HepG2 (cell line): Measurements from ENCODE around the gene ETV3L. TPM values are rescaled to one million over a fixed set of nuclear protein-coding genes. Genes with fewer than 3 reads are reported as not detected.

Source experiments
- ATAC-seq: fragments of 200-7000 bp; cut with Tn5 transposase; 3 replicates; pipeline ENCODE4 v1.9.1; 2020; ENCODE audit warnings: mild to moderate bottlenecking, moderate library complexity
- BruUV-seq: library from RNA; stranded (reverse); fragments of 400-500 nt; replicated peaks from 2 replicates; lab custom pipeline; 2021; lab: Mats Ljungman, UMichigan
- CTCF ChIA-PET: fragments of 300-600 bp; formaldehyde crosslinking; extraction: SDS; loops from one replicate; lab custom pipeline; 2021; ENCODE audit warnings: low total read pairs, inconsistent platforms, low intra/inter-chr PET ratio; lab: Yijun Ruan, JAX
- POLR2A ChIA-PET: fragments of 350-600 bp; sonication (Branson Sonifier 250); formaldehyde crosslinking; loops from one replicate; lab custom pipeline; 2020; ENCODE audit warnings: antibody characterized with exemption, inconsistent platforms; lab: Yijun Ruan, JAX
- DNase-seq: peaks from one replicate; pipeline ENCODE4 v3.0.0-alpha.2; 2015; ENCODE audit warnings: low spot score
- FAIRE-seq: peaks from 3 replicates; lab custom pipeline; 2011; peaks lifted over from hg19 to GRCh38; lab: Jason Lieb, UNC
- H2AFZ ChIP-seq: one replicate; pipeline ENCODE4 v1.6.1; 2011; ENCODE audit warnings: low read length, inconsistent platforms
- H3K27ac ChIP-seq: fragments of 300-600 bp; 3 replicates; pipeline ENCODE4 v1.8.0; 2011; ENCODE audit warnings: mixed run types, mild to moderate bottlenecking, mixed read lengths, low read length, inconsistent platforms; ENCODE audit not compliant: insufficient read depth; ENCODE audit errors: extremely low read length
- H3K27me3 ChIP-seq, 2 experiments: fragments of 200-600 bp in 1 of 2; 2 replicates in 1 of 2; 3 replicates in 1 of 2; pipeline versions ENCODE4 v1.6.0 to v1.8.0; 2011; ENCODE audit warnings: low read length in 2 of 2, mild to moderate bottlenecking in 2 of 2, moderate library complexity in 2 of 2, inconsistent platforms in 1 of 2; ENCODE audit not compliant: insufficient read depth in 2 of 2, control insufficient read depth in 1 of 2
- H3K36me3 ChIP-seq, 2 experiments: fragments of 200-600 bp in 1 of 2; replicated peaks in 1 of 2; 2 replicates in 1 of 2; 3 replicates in 1 of 2; pipeline versions ENCODE4 v1.5.1 to v1.8.0; 2011; ENCODE audit warnings: low read length in 2 of 2, inconsistent platforms in 1 of 2; ENCODE audit not compliant: insufficient read depth in 2 of 2, control insufficient read depth in 1 of 2
- H3K4me1 ChIP-seq: 2 replicates; pipeline ENCODE4 v1.5.1; 2012; ENCODE audit warnings: low read length, inconsistent platforms; ENCODE audit not compliant: insufficient read depth
- H3K4me2 ChIP-seq: 2 replicates; pipeline ENCODE4 v1.6.0; 2011; ENCODE audit warnings: low read depth, low read length, inconsistent platforms
- H3K4me3 ChIP-seq, 3 experiments: fragments of 200-600 bp in 1 of 3; sonication (generic), shearing (Covaris generic) in 1 of 3; replicated peaks in 1 of 3; 2 replicates each; pipeline ENCODE4 v1.5.1; 2011 to 2016; ENCODE audit warnings: low read length in 3 of 3, inconsistent platforms in 2 of 3, low read depth in 2 of 3, mild to moderate bottlenecking in 2 of 3, control low read depth in 1 of 3, mixed read lengths in 1 of 3; ENCODE audit not compliant: insufficient read depth in 1 of 3
- H3K79me2 ChIP-seq: one replicate; pipeline ENCODE4 v1.6.1; 2011; ENCODE audit warnings: low read length, inconsistent platforms; ENCODE audit not compliant: insufficient read depth
- H3K9ac ChIP-seq: 2 replicates; pipeline ENCODE4 v1.6.0; 2011; ENCODE audit warnings: mild to moderate bottlenecking, low read depth, low read length, inconsistent platforms; ENCODE audit not compliant: insufficient read depth
- H3K9me3 ChIP-seq: 2 replicates; pipeline ENCODE4 v1.5.1; 2012; ENCODE audit warnings: mild to moderate bottlenecking, low read length
- H4K20me1 ChIP-seq: 2 replicates; pipeline ENCODE4 v1.6.0; 2011; ENCODE audit warnings: inconsistent platforms, mild to moderate bottlenecking, low read length, moderate library complexity; ENCODE audit not compliant: insufficient read depth
- ARID2 ChIP-seq: sonication (generic); formaldehyde crosslinking; IDR thresholded peaks from 2 replicates; pipeline ENCODE4 v1.8.1; 2022; ENCODE audit warnings: mild to moderate bottlenecking, missing genetic modification reagents, borderline replicate concordance
- ATF7-NPFF ChIP-seq: sonication (generic); formaldehyde crosslinking; IDR thresholded peaks from 2 replicates; pipeline ENCODE4 v1.8.1; 2023; ENCODE audit warnings: mild to moderate bottlenecking, low read depth, missing genetic modification reagents, moderate library complexity
- CHCHD3 ChIP-seq: sonication (generic); formaldehyde crosslinking; IDR thresholded peaks from 2 replicates; pipeline ENCODE4 v1.8.0; 2022; ENCODE audit warnings: mild to moderate bottlenecking, missing genetic modification reagents, moderate library complexity
- EP300 ChIP-seq, 3 experiments: sonication (generic) in 1 of 3; formaldehyde crosslinking in 1 of 3; IDR thresholded peaks; 2 replicates each; pipeline versions ENCODE4 v1.5.1 to v1.6.1; 2011 to 2020; ENCODE audit warnings: low read depth in 2 of 3, low read length in 2 of 3, borderline replicate concordance in 1 of 3, improper control_type of control experiment in 1 of 3, mild to moderate bottlenecking in 1 of 3, missing genetic modification reagents in 1 of 3, moderate library complexity in 1 of 3
- HDAC1 ChIP-seq: sonication (generic); formaldehyde crosslinking; IDR thresholded peaks from 2 replicates; pipeline ENCODE4 v1.5.1; 2020; ENCODE audit warnings: mild to moderate bottlenecking, missing genetic modification reagents
- HDAC2 ChIP-seq: sonication (generic); formaldehyde crosslinking; IDR thresholded peaks from 2 replicates; pipeline ENCODE4 v1.4.0; 2020; ENCODE audit warnings: missing genetic modification reagents
- PPARG ChIP-seq: conservative IDR thresholded peaks from 2 replicates; pipeline ENCODE4 v1.6.1; 2016; ENCODE audit warnings: missing biosample characterization, missing genetic modification reagents
- PRMT3 ChIP-seq: sonication (generic); formaldehyde crosslinking; IDR thresholded peaks from 2 replicates; pipeline ENCODE4 v1.8.1; 2022; ENCODE audit warnings: low read depth, mild to moderate bottlenecking, moderate library complexity, missing genetic modification reagents, borderline replicate concordance
- RAD21 ChIP-seq: fragments of 450-650 bp; formaldehyde crosslinking; IDR thresholded peaks from 2 replicates; pipeline ENCODE4 v1.5.0; 2020; ENCODE audit warnings: mild to moderate bottlenecking
- RFX5 ChIP-seq: IDR thresholded peaks from 2 replicates; pipeline ENCODE4 v1.6.1; 2011; ENCODE audit warnings: low read depth, low read length, improper control_type of control experiment
- RXRB ChIP-seq: IDR thresholded peaks from 2 replicates; pipeline ENCODE4 v1.6.1; 2016; ENCODE audit warnings: borderline replicate concordance, missing genetic modification reagents, missing compliant biosample characterization
- SMC3 ChIP-seq: IDR thresholded peaks from 2 replicates; pipeline ENCODE4 v1.6.1; 2011; ENCODE audit warnings: low read length, improper control_type of control experiment
- TEAD3 ChIP-seq: optimal IDR thresholded peaks from 2 replicates; pipeline ENCODE3; 2016; ENCODE audit warnings: borderline replicate concordance
- TGIF2 ChIP-seq: IDR thresholded peaks from 2 replicates; pipeline ENCODE4 v1.6.1; 2016; ENCODE audit warnings: control low read depth, missing compliant biosample characterization
- ZNF230 ChIP-seq: sonication (generic); formaldehyde crosslinking; IDR thresholded peaks from 2 replicates; pipeline ENCODE4 v1.4.0; 2020; ENCODE audit warnings: mild to moderate bottlenecking, missing genetic modification reagents
- ZNF333 ChIP-seq: sonication (generic); formaldehyde crosslinking; IDR thresholded peaks from 2 replicates; pipeline ENCODE4 v1.4.0; 2020; ENCODE audit warnings: mild to moderate bottlenecking, missing genetic modification reagents, borderline replicate concordance
- ZNF484 ChIP-seq: sonication (generic); formaldehyde crosslinking; IDR thresholded peaks from 2 replicates; pipeline ENCODE4 v1.5.1; 2020; ENCODE audit warnings: mild to moderate bottlenecking, low read depth, missing genetic modification reagents, borderline replicate concordance
- ZNF746 ChIP-seq: sonication (generic); formaldehyde crosslinking; IDR thresholded peaks from 2 replicates; pipeline ENCODE4 v1.8.0; 2022; ENCODE audit warnings: mild to moderate bottlenecking, missing genetic modification reagents
- ZNF841 ChIP-seq: sonication (generic); formaldehyde crosslinking; IDR thresholded peaks from 2 replicates; pipeline ENCODE4 v1.8.1; 2023; ENCODE audit warnings: missing genetic modification reagents, borderline replicate concordance
- ZZZ3 ChIP-seq: sonication (generic); formaldehyde crosslinking; IDR thresholded peaks from 2 replicates; pipeline ENCODE4 v1.4.0; 2020; ENCODE audit warnings: missing genetic modification reagents, mild to moderate bottlenecking, borderline replicate concordance
- WGBS: methylation state at CpG from one replicate; pipeline ENCODE4 v1.1.6; 2017; ENCODE audit warnings: low lambda C conversion rate; 5-methylcytosine and 5-hydroxymethylcytosine counted together
- in situ Hi-C: cut with HindIII; loops from 2 replicates; pipeline ENCODE4 v1.10.0; 2017; ENCODE audit warnings: low pct_unique_long_range_greater_than_20kb; ENCODE audit not compliant: extremely low pct_ligation_motif_present
- intact Hi-C: fragments of 100-400 bp; cut with micrococcal nuclease; formaldehyde crosslinking; loops from one replicate; pipeline ENCODE4 v1.10.0; 2022; ENCODE audit not compliant: unreplicated experiment
- polyA plus RNA-seq, 8 experiments: library from polyadenylated mRNA; depleted of rRNA in 3 of 8; stranded (reverse) in 7 of 8; unstranded in 1 of 8; fragments of >200 nt; fragmentation: Illumina TruSeq in 4 of 8; extraction: Trizol in 4 of 8; gene quantifications; 2 replicates each; pipeline versions ENCODE4 v1.2.1 to v1.2.3, GENCODE V29; 2011 to 2016; ENCODE audit warnings: low read depth in 4 of 8, missing spikeins in 1 of 8, mixed read lengths in 1 of 8; ENCODE audit not compliant: insufficient read depth in 1 of 8
- total RNA-seq, 5 experiments: library from RNA; depleted of rRNA; stranded (reverse); fragments of >200 nt; fragmentation: Illumina TruSeq; extraction: Trizol; gene quantifications; 2 replicates each; pipeline ENCODE4 v1.2.3, GENCODE V29; 2016; ENCODE audit warnings: low read depth in 1 of 5
- TF ChIP-seq, protein P1 (sequence below): sonication (generic); formaldehyde crosslinking; IDR thresholded peaks from 2 replicates; pipeline ENCODE4 v1.9.0; 2021; ENCODE audit warnings: missing genetic modification reagents, borderline replicate concordance

The ETV3L gene
- total and polyA plus RNA-seq, 2 of the 13 experiments (the other 11 are each of a cell fraction or from before 2014, with no cell fraction given): not detected

DNA sequence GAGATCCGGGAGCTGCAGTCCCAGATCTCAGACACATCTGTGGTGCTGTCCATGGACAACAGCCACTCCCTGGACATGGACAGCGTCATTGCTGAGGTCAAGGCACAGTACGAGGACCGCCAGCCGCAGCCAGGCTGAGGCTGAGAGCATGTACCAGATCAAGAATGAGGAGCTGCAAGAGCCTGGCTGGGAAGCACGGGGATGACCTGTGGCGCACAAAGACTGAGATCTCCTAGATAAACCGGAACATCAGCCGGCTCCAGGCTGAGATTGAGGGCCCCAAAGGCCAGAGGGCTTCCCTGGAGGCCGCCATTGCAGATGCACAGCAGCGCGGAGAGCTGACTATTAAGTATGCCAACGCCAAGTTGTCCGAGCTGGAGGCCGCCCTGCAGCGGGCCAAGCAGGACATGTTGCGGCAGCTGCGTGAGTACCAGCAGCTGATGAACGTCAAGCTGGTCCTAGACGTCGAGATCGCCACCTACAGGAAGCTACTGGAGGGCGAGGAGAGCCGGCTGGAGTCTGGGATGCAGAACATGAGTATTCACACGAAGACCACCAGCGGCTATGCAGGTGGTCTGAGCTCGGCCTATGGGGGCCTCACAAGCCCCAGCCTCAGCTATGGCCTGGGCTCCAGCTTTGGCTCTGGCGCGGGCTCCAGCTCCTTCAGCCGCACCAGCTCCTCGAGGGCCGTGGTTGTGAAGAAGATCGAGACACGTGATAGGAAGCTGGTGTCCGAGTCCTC, 25.5 kb downstream of the ETV3L start:
- H3K27me3 ChIP-seq: peaks cover 0 to 8% of the 10 kb centered on the region in 2 experiments; a peak in 1 of 5 replicates
- ChIA-PET POLR2A (interaction anchor here (1.0 kb wide), 1 partner anchor 39 kb away, joined by 3 read pairs; no protein-coding TSS in a partner anchor), CTCF (interaction anchor here (1.3 kb wide), 1 partner anchor 182 kb away, joined by 3 read pairs; no protein-coding TSS in a partner anchor)
- no peaks in the 10 kb centered on the region for H3K9me3 ChIP-seq
- H3K36me3 ChIP-seq: no peaks in the 10 kb centered on the region
- H3K4me1 ChIP-seq: no peaks in the 10 kb centered on the region
- WGBS: 3% methylated on average over 19 of the region's 35 CpGs
- no TSS peak for BruUV-seq
- no peaks in the 10 kb centered on the region for H3K79me2 ChIP-seq
- intact Hi-C loops (loop anchor here (1.0 to 5.0 kb wide), 3 partner anchors 15 to 164 kb away; no protein-coding TSS in a partner anchor), in situ Hi-C loops (no loop called here)
- ATAC-seq: peak; percentile 89
- H2AFZ ChIP-seq: peak overlapping the region; percentile 86
- FAIRE-seq: no peak
- peak overlapping the region; percentile 26; the same call in 1 of the 2 replicates for H3K9ac ChIP-seq
- peak; percentile 73 for DNase-seq
- peak overlapping the region; percentile 90 for H3K4me2 ChIP-seq
- H4K20me1 ChIP-seq: no peaks in the 10 kb centered on the region
- H3K4me3 ChIP-seq: peak overlapping the region; percentile 49 to 71 (median 54); a peak in 5 of 6 replicates
- no peak overlapping the region for H3K27ac ChIP-seq
- TF ChIP-seq ZNF746: no peak
- TF ChIP-seq ZNF230 (CRISPR knock-in tag): 0 out of 2 replicates have a peak, but pooled peaks have one; percentile 46
- TF ChIP-seq ARID2 (CRISPR knock-in tag): no peak
- no peak for TF ChIP-seq ZZZ3 (CRISPR knock-in tag)
- no peak for TF ChIP-seq CHCHD3 (CRISPR knock-in tag)
- TF ChIP-seq ATF7-NPFF (CRISPR knock-in tag): no peak
- peak; percentile 67 for TF ChIP-seq HDAC1 (CRISPR knock-in tag)
- no peak for TF ChIP-seq EP300 (IDR thresholded peaks at IDR 0.05; ENCODE audit: low read depth in 2 of 2, low read length in 2 of 2)
- no peak for TF ChIP-seq EP300 (CRISPR knock-in tag; IDR thresholded peaks at IDR 0.05; ENCODE audit: borderline replicate concordance)
- TF ChIP-seq ZNF841 (CRISPR knock-in tag): no peak
- no peak for TF ChIP-seq ZNF484 (CRISPR knock-in tag)
- TF ChIP-seq, protein P1, sequence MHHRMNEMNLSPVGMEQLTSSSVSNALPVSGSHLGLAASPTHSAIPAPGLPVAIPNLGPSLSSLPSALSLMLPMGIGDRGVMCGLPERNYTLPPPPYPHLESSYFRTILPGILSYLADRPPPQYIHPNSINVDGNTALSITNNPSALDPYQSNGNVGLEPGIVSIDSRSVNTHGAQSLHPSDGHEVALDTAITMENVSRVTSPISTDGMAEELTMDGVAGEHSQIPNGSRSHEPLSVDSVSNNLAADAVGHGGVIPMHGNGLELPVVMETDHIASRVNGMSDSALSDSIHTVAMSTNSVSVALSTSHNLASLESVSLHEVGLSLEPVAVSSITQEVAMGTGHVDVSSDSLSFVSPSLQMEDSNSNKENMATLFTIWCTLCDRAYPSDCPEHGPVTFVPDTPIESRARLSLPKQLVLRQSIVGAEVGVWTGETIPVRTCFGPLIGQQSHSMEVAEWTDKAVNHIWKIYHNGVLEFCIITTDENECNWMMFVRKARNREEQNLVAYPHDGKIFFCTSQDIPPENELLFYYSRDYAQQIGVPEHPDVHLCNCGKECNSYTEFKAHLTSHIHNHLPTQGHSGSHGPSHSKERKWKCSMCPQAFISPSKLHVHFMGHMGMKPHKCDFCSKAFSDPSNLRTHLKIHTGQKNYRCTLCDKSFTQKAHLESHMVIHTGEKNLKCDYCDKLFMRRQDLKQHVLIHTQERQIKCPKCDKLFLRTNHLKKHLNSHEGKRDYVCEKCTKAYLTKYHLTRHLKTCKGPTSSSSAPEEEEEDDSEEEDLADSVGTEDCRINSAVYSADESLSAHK: no peak
- TF ChIP-seq PRMT3 (CRISPR knock-in tag): no peak
- TF ChIP-seq RAD21 (CRISPR knock-in tag): peak; percentile 71
- peak; percentile 63 for TF ChIP-seq TEAD3 (CRISPR knock-in tag)
- TF ChIP-seq HDAC2 (CRISPR knock-in tag): 0 out of 2 replicates have a peak, but pooled peaks have one; percentile 26
- no peak for TF ChIP-seq ZNF333 (CRISPR knock-in tag)
- peak; percentile 71; the same call in 1 of the 2 replicates for TF ChIP-seq TGIF2 (CRISPR knock-in tag)
- TF ChIP-seq RFX5: no peak
- TF ChIP-seq PPARG: no peak
- TF ChIP-seq RXRB: 0 out of 2 replicates have a peak, but pooled peaks have one; percentile 18
- TF ChIP-seq SMC3: peak; percentile 53
